ENCODE measurements around the gene TMEM178A. TPM values are rescaled to one million over a fixed set of nuclear protein-coding genes. Genes with fewer than 3 reads are reported as not detected.

Gene TMEM178A
- total and polyA plus RNA-seq, 12 donors = 0.58 to 6.2 (median 2.5) TPM

DNA sequence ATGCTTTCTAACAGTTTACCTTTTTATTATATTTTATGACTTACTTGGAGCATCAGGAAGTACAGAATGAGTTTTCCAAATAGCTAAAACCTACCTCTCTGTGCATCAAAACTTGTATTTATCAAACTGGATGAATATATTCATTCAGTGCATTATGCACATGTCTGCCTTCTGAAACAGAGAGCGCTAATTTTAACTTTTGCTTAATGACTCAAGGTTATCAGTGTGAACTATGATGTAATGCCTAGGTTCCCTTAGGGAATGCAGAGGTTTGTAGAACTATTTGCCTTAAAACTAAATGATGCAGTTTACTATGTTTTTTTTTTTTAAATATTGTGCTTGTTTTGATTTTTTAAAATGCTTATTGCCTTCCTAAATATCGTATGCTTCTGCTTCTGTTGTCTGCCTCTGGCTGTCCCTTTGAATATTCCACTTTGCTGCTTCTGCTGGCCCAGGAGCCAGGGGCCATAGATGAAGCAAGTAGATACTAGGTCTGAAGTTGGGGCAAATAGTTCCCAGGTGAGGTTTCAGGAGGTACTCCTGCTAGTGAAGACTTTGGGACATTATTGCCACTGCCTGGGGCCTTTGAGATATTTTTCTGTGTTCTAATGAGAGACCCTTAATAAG lies 16.5 kb downstream of the TMEM178A start:
- peak overlapping the region in 2 of 10 donors; percentile 4 to 29 for H3K27ac ChIP-seq
- H3K36me3 ChIP-seq = no peaks in the 10 kb centered on the region
- TF ChIP-seq, protein P1, sequence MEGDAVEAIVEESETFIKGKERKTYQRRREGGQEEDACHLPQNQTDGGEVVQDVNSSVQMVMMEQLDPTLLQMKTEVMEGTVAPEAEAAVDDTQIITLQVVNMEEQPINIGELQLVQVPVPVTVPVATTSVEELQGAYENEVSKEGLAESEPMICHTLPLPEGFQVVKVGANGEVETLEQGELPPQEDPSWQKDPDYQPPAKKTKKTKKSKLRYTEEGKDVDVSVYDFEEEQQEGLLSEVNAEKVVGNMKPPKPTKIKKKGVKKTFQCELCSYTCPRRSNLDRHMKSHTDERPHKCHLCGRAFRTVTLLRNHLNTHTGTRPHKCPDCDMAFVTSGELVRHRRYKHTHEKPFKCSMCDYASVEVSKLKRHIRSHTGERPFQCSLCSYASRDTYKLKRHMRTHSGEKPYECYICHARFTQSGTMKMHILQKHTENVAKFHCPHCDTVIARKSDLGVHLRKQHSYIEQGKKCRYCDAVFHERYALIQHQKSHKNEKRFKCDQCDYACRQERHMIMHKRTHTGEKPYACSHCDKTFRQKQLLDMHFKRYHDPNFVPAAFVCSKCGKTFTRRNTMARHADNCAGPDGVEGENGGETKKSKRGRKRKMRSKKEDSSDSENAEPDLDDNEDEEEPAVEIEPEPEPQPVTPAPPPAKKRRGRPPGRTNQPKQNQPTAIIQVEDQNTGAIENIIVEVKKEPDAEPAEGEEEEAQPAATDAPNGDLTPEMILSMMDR (IDR thresholded peaks at IDR 0.05) = no peak
- H3K4me3 ChIP-seq = no peak overlapping the region
- ATAC-seq = peak in 4 of 8 donors; percentile 44 to 78 (median 66)
- peaks cover 0 to 39% (median 13%) of the 10 kb centered on the region in 9 donors for H3K4me1 ChIP-seq
- intact Hi-C loops (cut with DNase I) = no loop called here
- 45 to 59% methylated on average over 2 of the region's 2 CpGs for WGBS, 2 donors
- H3K27me3 ChIP-seq = no peaks in the 10 kb centered on the region
- DNase-seq = no peak
- H3K9me3 ChIP-seq = peaks cover 0 to 8% (median 0%) of the 10 kb centered on the region in 11 donors

DNA sequence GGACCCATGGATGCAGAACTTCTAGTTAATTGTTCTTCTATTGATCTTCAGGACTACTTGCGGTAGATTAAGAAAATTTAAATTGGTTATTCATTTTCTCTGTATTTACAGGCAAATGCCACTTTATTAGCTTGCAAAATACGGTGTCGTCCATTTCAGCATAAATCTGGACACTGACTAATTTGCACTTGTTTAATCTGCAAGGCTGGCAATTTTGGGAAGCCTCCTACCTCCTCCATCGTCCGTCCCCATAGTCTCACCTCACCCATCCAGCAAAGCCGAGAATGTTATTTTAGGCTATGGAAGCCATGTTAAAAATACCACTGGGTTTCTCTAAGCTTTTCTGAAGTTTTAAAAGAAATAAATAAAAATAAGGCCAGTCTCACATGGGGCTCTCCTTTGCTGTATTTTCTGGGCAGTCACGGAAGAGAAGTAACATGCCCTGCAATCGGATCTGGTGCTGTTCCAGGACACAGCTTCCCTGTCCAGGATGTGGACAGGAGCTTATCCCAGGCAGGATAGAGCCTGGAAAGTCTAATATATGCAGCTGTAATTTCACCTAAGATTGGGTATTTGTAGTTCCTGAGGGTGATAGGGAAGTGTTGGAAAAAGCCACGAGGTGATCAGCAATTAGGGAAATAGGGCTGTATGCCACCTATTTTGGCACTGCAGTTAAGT lies 17.4 kb downstream of the TMEM178A start:
- TF ChIP-seq, protein P1 (IDR thresholded peaks at IDR 0.05) = no peak
- Histone ChIP-seq H3K27me3 (no peaks in the 10 kb centered on the region), H3K9me3 (peaks cover 0 to 5% (median 0%) of the 10 kb centered on the region in 11 donors), H3K36me3 (no peaks in the 10 kb centered on the region), H3K27ac (peak overlapping the region in 1 of 10 donors; percentile 29), H3K4me1 (peaks cover 0 to 46% (median 15%) of the 10 kb centered on the region in 9 donors), H3K4me3 (no peak overlapping the region)
- peak in 3 of 8 donors; percentile 27 to 48 (median 45) for ATAC-seq
- intact Hi-C loops (cut with DNase I) = no loop called here
- no peak for DNase-seq
- 73 to 76% methylated on average over 9 of the region's 9 CpGs for WGBS, 2 donors

DNA sequence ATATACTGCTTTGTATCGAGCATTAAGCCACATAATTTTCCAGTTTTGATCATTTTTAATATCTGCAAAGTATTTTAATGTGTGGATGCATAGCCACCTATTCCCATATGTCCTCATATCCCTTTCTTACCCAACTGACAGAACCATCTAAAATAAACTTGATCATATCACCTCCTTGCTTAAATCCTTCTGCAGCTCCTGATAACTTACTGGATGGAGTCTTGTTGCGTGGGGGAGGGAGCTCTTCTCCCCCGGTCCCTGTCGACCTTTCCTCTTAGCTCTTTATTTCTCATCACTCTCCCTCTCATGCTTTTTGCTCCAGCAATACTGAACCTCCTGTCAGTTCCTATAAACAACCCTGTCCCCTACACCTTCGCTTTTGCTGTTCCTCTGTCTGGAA lies 18.7 kb downstream of the TMEM178A start:
- ATAC-seq (no peak), DNase-seq (no peak)
- Histone ChIP-seq H3K27me3 (no peaks in the 10 kb centered on the region), H3K36me3 (no peaks in the 10 kb centered on the region), H3K4me1 (peaks cover 0 to 49% (median 15%) of the 10 kb centered on the region in 9 donors), H3K9me3 (no peaks in the 10 kb centered on the region), H3K4me3 (no peak overlapping the region), H3K27ac (no peak overlapping the region)
- intact Hi-C loops (cut with DNase I) = no loop called here
- TF ChIP-seq, protein P1 (IDR thresholded peaks at IDR 0.05) = no peak
- 89 to 90% methylated on average over 5 of the region's 5 CpGs for WGBS, 2 donors

DNA sequence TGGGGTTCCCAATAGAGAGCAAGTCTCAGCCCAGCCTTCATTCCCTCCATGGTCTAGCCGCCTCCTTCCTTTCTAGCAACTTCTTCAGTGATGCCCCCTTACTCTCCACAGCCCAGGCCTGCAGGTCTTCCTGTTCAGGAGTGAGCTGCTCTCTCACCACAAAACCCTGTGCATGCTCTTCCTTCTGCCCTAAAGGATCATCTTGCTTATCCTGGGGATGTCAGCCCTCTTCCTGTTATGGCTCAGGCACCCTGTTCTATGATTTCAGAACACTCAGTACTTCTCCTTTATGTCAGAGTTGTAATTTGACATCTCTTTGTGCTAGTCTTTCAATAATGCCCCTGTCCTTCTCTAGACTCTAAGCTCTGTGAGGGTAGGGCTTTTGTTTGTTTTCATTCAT lies 19.4 kb downstream of the TMEM178A start:
- DNase-seq (no peak), ATAC-seq (no peak)
- intact Hi-C loops (cut with DNase I) = no loop called here
- no peak overlapping the region for H3K27ac ChIP-seq
- H3K36me3 ChIP-seq = no peaks in the 10 kb centered on the region
- WGBS, 2 donors = 92 to 100% methylated on average over 1 of the region's 1 CpG
- TF ChIP-seq, protein P1 (IDR thresholded peaks at IDR 0.05) = no peak
- H3K4me3 ChIP-seq = no peak overlapping the region
- H3K4me1 ChIP-seq = peaks cover 0 to 49% (median 15%) of the 10 kb centered on the region in 9 donors
- peaks cover 0 to 5% (median 0%) of the 10 kb centered on the region in 11 donors for H3K9me3 ChIP-seq
- no peaks in the 10 kb centered on the region for H3K27me3 ChIP-seq
